HG03103 (cell line): Measurements from ENCODE around the gene MAPK12.
"Not testable (repeated sequence)": the region's sequence is repeated elsewhere in the genome, so short reads cannot be mapped to it uniquely, and the experiment has no call there.

Experiments
- ATAC-seq: cut with Tn5 transposase; IDR thresholded peaks from one replicate; pipeline ENCODE4 v1.9.1; 2021; ENCODE audit warnings: low read depth; ENCODE audit not compliant: unreplicated experiment

Gene MAPK12

DNA sequence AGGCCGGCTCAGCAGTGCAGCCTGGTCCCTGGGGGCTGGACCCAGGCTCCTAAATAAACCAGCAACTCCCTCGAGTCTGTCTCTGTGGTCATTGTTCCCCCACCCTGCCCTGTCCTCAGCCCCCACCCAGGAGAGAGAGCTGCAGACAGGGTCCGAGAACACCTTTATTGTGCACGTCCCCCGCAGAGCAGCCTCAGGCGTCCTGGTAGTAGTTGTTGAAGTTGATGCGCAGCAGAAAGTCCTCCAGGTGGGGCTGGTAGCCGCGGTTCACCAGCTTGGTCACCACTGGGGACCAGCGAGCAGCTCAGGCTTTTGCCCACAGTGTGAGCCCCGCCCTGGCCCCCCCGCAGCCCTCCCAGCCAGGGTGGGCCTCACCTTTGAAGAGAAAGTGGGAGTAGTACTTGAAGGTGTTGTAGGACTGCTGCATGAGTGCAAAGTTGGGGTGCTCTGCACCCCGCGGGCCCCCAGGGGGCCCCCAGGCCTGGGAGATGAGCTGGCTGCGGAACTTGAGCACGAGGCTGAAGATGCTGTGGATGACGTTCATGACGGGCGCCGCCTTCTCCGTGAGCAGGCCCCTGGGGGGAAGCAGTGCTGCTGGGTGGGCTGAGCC, 43.8 kb downstream of the MAPK12 start:
- no peak for ATAC-seq

DNA sequence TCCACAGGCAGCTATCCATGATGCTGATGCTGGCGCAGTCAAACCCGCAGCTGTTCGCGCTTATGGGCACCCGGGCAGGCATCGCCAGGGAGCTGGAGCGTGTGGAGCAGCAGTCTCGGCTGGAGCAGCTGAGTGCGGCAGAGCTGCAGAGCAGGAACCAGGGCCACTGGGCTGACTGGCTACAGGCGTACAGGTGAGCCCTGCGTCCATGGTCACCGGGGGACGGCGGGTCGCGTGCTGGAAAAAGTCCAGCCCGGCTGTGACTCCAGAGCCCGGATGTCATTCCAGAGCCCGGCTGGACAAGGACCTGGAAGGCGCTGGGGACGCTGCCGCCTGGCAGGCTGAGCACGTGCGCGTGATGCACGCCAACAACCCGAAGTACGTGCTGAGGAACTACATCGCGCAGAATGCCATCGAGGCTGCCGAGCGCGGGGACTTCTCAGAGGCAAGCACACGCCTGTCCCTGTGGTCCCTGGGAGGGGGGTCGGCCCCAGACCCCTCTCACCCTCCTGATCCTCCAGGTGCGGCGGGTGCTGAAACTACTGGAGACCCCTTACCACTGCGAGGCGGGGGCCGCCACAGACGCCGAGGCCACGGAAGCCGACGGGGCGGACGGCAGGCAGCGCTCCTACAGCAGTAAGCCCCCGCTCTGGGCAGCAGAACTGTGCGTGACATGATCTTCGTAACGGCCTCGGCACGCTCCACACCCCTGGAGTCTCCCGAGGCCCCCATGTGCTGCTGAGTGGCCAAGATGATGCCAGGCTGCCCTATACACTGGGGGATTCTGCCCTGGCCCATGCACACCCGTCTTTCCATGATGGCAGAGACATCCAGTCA, 44.6 kb downstream of the MAPK12 start:
- no peak for ATAC-seq

DNA sequence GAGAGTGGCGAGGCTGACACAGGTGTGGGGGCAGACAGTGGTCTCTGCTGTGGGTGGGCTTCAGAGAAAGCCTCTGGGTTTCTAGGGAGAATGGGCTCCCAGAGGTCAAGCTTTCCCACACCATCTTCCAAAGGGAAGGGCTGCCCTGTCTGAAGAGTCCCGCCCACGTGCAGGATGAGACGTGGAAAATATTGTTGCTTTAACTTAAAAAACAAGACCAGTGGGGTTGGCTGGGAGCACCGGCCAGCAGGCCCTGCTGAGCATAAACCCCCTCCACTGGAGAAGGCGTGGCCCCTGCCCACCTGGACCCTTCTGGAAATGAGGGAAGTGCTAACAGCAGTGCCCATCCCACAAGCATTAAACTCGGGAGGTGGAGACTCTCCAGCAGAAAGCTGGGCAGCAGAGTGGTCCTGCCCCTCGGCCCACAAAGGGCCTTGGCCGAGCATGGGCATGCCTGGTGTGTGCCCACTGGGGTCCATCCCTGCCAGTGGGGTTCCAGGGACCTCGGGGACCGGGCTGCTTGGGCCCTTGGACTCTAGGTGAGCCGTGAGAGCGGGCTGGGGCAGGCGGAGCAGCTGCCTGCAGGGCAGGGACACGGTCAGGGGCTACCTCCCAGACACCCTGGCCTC, 45.3 kb downstream of the MAPK12 start:
- no peak for ATAC-seq

DNA sequence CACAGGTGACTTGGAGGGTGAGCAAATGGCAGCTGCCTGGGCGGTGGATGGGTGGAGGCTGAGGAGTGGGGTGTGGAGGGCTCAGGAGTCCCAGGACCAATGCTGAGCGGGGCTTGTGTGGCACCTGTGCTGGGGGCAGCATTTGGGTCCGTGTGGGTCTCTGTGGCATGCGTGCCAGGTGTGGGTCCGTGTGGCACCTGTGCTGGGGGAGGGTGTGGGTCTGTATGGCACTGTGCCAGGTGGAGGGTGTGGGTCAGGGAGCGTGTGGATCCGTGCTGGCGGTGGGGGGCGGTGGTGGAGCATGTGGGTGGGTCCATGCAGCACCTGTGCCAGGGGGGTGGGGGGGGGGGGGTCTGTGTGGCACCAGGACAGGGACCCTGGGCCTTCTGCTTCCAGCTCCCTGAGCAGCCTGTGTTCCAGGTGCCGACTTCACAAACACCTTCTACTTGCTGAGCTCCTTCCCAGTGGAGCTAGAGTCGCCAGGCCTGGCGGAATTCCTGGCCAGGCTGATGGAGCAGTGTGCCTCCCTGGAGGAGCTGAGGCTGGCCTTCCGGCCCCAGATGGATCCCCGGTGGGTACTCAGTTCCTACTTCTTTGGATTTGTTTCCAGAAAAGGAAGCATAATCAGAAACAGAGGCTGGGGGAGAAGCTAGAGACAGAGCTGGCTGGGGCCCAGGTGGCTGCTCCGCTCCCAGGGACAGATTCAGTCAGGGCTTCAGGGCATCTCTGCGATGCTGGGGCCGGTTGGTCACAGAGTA, 46.0 kb downstream of the MAPK12 start:
- no peak for ATAC-seq

DNA sequence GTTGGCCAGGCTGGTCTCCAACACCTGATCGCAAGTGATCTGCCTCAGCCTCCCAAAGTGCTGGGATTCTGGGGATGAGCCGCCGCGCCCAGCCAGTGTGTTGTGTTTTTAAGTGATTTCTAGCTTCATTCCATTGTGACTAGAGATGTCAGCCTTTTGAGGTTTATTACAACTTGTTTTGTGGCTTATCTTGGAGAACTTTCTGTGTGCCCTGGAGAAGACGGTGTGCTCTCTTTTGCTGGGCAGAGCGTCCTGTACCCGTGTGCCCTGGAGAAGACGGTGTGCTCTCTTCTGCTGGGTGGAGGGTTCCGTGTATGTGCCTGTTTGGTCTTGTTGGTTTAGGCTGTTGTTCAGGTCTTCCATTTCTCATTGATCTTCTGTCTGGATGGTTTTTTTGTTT, 48.2 kb downstream of the MAPK12 start:
- ATAC-seq: no peak

DNA sequence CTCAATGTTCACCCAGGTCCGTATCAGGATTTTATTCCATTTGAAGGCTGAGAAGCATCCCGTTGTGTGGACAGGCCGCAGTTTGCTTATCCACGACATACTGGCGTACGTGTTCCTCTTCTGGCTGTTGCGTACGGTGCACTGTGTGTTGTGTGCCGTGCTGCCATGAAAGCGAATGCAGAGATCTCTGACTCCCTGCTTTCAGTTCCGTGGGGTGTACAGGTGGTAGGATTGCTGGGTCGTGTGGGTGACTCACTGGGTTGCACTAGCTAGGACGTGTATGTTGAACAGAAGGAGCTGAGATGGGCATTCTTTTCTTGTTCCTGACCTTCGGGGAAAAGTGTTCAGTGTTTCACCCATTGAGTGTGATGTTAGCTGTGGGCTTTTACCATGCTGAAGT, 50.3 kb downstream of the MAPK12 start:
- no peak for ATAC-seq

DNA sequence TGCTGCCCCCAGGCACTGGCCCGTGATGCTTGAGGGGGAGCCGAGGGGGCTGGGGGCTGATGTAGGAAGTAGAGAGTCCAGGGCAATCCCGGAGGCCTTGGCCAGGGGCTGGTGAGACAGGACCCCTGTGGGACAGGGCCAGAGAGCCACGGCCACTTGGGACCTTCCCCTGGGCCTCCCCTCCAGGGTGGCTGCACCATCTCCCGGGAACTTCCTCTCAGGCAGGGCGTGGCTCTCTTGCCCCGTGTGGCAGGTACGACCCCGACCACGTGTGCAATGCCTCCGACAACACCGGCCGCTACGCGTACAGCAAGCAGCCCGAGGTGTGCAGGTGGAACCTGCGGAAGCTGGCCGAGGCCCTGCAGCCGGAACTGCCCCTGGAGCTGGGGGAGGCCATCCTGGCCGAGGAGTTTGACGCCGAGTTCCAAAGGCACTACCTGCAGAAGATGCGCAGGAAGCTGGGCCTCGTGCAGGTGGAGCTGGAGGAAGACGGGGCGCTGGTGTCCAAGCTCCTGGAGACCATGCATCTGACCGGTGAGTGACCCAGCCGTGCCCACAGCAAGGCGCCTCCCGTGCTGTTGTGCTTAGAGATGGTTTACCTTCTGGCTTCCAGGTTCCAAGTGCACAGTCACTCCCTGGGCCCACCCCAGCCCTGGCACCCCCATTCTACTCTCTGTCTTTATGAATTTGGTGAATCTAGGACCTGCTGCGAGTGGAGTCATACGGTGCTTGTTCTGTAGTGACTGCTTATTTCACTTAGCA, 50.9 kb downstream of the MAPK12 start:
- ATAC-seq: no peak

DNA sequence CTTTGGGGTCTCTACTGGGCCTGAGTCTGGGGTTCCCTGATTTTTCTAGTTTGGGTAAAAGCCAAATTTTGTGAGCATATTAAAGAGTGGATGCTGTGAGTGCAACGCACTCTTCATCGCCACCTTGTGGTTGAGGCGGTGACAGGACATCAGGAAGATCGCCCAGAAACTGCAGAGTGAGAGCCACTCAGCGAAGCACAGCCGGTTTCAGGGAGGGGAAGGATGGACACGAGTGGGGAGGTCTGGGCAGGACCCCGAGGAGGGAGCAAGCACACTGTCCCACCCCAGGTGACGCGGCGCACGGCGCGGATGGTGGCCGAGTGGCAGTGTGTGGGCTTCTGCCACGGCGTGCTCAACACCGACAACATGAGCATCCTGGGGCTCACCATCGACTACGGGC, 51.6 kb downstream of the MAPK12 start:
- no peak for ATAC-seq

DNA sequence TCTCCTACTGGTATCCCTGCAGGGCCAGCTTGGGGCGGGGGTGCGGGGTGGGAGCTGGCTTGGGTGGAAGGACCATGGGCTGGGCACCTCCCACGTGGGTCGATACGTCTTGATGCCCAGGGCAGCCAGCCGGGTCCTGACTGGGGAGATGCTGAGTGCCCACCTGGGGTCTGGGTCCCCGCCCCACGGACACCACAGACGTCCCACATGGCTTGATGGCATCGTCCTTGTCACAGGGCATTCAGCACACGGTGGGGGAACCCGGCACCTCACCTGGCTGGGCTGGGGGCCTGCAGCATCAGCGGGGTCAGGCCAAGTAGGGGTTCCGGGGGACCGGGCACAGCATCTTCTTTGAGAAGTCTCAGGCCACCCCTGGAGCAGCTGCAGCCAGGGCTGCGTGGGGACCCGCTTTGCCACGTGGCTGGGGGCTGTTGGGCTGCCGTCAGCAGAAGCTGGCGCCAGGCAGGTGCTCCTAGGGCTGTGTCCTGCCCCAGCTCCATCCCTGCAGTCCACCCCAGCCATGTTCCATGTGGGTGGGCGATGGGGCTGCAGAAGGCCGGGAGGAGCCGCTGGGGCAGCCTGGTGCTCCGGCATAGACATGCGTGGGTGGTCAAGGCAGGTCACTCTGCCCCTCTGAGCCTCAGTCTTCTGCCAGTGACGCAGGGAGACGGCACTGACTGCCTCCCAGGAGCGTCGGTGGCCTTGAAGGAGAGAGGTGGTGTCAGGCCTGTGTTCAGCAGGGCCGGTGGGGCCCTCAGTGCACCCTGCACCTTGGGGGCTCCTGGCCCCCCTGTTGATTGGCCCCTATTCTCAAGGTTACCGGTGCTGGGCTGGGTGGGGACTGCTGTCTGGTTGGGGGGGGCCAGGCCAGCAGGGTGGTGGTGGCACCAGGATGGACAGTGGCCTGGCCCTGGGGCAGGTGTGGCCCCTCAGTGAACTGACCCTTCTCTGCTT, 52.3 kb downstream of the MAPK12 start:
- ATAC-seq: no peak

DNA sequence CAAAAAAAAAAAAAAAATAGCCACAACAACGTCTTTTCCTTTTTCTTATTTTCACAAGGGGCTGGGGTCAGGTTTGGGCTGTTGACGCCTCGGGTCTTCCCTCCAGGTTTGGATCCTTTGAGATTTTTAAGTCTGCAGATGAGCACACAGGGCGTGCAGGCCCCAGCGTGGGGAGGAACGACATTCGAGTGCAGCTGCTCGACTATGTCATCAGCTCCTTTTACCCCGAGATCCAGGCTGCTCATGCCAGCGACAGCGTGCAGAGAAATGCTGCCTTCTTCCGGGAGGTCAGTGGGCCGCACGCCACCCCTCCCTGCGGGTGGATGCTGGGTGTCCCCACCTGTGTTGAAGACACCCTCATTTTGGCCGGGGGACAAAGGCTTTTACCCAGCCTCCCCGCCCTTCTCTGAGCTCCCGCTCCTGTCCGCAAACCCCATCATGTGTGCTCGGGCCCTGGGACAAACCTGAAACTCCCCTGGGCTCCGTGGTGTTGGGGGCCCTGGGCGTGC, 53.0 kb downstream of the MAPK12 start:
- no peak for ATAC-seq

DNA sequence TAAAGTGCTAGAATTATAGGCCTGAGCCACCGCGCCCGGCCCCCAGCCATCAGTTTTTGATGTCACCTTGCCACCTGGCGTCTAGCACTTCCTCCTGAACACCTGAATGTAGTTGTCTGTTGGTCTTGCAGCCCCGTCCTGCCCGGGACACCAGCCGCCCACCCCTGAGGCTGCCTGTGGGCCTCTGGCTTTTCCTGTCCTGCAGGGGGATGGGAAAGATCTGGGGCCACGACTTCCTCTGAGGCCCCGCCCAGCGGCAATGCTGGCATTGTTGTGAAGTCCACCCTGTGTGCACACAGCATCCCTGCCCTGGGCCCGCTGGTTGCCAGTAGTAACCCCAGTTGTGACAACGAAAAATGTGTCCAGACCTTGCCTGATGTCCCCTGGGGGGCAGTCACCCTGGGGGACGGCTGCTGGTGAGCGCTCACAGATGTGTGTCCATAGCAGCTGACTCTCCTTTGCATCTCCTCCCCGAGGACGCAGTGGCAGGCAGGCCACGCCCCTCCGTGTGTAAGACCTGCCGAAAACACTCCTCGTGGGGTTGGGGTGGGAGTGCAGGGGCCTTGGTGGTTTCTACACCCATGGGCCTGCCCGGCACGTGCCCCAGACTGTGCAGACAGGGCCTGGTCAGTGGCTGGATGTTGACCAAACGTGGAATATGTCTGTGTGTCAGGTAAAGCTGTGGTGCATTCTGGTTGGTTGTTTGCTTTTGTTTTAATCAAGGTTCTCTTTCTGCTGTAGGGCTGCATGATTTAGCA, 53.9 kb downstream of the MAPK12 start:
- no peak for ATAC-seq

DNA sequence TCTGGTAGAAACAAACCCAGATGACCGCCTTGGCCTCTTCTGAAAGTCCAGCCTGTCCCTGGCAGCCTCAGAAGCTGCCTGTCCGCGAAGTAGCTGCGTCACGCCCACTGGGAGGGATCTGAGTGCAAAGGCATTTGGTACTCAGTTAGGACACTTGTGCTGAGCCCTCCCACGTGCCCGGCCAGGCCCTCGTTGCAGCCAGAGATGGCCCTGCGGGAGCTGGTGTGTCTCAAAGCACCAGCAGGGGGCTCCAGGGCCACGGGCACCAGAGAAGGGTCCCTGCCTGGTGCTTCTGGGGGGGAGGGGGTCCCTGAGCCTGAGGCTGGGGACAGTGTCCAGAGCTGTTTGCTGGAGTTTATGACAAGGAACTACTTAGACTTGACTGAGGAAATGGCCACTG, 54.9 kb downstream of the MAPK12 start:
- ATAC-seq: no peak

DNA sequence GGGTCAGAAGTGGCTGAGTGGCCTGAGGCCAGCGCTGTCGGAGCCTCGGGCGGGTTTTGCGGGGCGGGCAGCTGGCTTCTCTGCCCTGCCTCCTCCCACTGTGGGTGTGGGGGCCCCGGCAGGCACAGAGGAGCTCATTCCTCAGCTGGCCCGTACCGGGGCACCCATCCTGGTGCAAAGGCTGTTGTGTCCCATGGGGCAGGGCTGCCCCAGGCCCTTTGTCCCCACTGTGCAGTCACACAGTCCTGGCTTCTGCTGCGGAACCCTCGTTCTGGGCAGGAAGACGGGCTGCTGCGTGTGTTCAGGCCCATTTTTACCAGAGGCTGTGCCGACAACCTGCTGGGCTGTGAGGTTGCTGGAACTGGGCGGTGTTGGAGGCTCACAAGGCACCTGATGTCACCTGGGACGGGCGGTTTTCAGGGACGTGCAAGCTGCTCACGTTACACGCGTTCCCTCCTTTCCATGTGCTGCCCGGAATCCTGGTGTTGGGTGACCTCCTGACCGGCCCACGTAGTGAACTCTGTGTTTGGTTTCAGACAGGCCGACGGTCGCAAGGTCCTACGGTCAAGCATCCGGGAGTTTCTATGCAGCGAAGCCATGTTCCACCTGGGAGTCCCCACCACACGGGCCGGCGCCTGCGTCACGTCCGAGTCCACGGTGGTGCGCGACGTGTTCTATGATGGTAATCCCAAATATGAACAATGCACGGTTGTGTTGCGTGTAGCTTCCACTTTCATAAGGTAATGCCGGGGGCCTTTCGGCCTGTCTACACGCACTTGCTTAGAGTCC, 55.5 kb downstream of the MAPK12 start:
- no peak for ATAC-seq

DNA sequence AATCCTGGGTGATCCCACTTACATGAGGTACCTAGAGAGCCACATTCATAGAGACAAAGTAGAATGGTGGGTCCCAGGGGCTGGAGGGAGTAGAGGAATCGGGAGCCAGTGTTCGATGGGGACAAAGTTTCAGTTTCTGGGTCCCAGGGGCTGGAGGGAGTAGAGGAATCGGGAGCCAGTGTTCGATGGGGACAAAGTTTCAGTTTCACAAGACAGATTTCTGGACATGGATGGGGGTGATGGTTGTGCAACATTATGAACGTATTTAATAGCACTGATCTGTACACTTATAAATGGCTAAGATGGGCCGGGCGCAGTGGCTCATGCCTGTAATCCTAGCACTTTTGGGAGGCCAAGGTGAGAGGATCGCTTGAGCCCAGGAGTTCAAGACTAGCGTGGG, 56.5 kb downstream of the MAPK12 start:
- not testable (repeated sequence) for ATAC-seq

DNA sequence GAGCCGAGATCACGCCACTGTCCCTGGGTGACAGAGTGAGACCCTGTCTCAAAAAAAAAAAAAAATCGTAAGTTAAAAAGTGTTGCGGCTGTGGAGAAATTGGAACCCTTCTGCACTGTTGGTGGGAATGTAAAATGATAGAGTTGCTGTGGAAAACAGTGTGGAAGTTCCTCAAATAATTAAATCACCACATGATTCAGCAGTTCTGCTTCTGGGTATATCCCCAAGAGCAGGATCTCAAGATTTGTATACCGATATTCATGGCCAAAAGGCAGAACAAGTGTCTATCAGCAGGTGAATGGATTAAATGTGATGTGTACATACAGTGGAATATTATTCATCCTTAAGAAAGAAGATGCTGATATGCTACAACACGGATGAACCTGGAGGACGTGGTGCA, 56.9 kb downstream of the MAPK12 start:
- ATAC-seq: no peak

DNA sequence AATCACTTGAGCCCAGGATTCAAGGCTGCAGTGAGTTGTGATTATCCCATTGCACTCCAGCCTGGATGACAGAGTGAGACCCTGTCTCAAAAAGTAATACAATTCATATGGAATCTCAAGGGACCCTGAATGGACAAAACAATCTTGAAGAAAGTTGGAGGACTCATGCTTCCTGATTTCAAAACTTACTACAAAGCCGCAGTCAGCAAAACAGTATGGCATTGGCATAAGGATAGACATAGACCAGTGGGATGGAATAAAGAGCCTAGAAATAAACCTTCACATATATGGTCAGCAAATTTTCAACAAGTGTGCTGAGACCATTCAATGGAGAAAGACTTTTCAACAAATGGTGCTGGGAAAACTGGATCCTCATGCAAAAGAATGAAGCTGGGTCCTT, 58.2 kb downstream of the MAPK12 start:
- ATAC-seq: no peak
